Ecto neural progenitor cell (in vitro differentiated cells): ENCODE measurements around the gene SSR4.

Experiments
- DNase-seq: peaks from one replicate; pipeline ENCODE4 v3.0.0-alpha.2; 2018; ENCODE audit warnings: low spot score

Gene SSR4

DNA sequence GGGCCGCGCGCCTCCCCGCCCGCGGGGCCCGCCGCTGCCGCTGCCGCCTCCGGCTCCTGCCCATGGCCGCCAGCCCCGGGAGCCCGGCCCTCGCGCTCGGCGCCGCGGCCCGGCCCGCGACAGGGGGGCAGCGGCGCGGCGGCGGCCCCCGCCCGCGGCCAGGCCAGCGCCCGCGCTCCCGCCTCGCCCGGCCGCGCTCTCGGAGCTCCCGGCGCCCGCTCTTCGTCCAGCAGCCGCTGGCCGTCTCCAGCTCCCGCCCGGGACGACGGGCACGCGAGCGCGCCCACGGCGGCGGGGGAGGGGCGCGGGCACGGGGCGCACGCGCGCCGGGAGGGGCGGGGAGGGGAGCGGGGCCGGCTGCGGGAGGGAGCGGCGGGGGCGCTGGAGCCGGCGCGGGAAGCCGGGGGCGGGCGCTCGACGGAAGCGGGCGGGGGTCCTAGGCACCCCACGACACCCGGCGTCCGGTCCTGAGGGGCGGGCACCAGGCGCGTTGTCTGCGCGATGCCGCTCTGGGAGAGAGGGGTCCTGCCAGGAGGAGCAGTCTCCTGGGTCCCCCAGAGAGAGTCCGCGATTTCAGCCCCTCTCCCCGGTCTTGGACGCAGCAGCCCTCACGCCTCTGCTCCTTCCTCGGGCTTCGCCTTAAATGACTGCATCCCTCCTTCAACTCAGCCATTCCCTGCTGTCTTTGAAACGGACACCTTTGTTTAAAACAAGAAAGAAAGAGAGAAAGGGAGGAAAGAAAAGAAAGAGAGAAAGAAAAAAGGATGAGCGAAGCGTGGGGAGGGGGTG lies 36.4 kb downstream of the SSR4 start:
- DNase-seq: no peak

GRCh38 chrX:153831429-153832150 lies 37.1 kb downstream of the SSR4 start:
- no peak for DNase-seq

DNA sequence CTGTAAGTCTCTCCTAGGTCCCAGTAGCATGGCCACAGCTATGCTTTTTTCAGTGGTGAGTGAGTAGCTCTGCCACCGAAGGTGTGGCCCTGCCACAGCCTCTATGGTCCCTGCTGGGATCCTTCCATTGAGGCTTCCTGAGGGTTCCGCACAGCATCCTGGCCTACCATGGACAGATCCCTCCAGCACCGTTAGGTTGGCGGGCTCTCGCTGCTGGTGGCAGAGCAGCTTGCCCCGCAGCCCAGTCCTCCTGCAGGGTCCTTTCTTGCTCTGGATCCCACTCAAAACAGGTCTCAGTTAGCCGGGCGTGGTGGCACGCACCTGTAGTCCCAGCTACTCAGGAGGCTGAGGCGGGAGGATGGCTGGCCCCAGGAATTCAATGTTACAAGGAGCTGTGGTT lies 38.3 kb downstream of the SSR4 start:
- DNase-seq: no peak

- no peak for DNase-seq
Observed at GRCh38 chrX:153836921-153837320, 42.5 kb downstream of the SSR4 start.

GRCh38 chrX:153844509-153845082 lies 50.1 kb downstream of the SSR4 start:
- DNase-seq: no peak

DNA sequence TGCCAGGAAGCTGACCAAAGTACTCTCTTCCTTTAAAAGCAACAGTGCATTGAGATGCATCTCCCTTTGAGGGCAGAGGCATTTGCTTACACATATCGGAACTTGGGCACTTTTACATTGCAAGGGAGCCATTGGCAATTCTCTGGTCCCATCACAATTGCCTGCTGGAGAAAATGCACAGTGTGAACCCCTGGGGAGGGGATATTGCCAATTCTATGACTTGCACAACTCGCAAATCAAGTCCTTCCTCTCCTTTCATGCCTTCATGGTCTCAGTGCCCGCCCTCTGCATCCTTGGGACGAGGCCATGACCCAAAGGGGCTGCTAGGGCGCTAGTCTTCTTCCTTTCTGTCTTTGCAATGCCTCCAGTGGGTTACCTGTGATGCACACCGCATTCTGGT lies 50.7 kb downstream of the SSR4 start:
- DNase-seq: no peak

GRCh38 chrX:153845842-153846241 lies 51.4 kb downstream of the SSR4 start:
- DNase-seq: no peak
